Neural crest cell (in vitro differentiated cells): ENCODE data around the gene TRAFD1. TPM values are rescaled to one million over a fixed set of nuclear protein-coding genes. Genes with fewer than 3 reads are reported as not detected.
A peak's percentile ranks its signal among the peaks of the same experiment; 100 is the strongest.

Source experiments
- DNase-seq: peaks from one replicate; pipeline ENCODE4 v3.0.0; 2021; ENCODE audit warnings: low read depth, mixed read lengths, low spot score
- H3K27ac Mint-ChIP-seq: one replicate; pipeline ENCODE4 v1.8.0; 2021; ENCODE audit warnings: mild to moderate bottlenecking, mixed read lengths; ENCODE audit not compliant: unreplicated experiment
- H3K27me3 Mint-ChIP-seq: 2 replicates; pipeline ENCODE4 v1.8.0; 2021; ENCODE audit warnings: low read depth, mild to moderate bottlenecking, mixed read lengths
- H3K36me3 Mint-ChIP-seq: 2 replicates; pipeline ENCODE4 v1.8.0; 2021; ENCODE audit warnings: low read depth, mild to moderate bottlenecking, mixed read lengths
- H3K4me1 Mint-ChIP-seq: 2 replicates; pipeline ENCODE4 v1.8.0; 2021; ENCODE audit warnings: mixed read lengths
- H3K4me3 Mint-ChIP-seq: one replicate; pipeline ENCODE4 v1.8.0; 2021; ENCODE audit warnings: mild to moderate bottlenecking, mixed read lengths
- H3K9me3 Mint-ChIP-seq: 2 replicates; pipeline ENCODE4 v1.8.0; 2021; ENCODE audit warnings: mixed read lengths
- CTCF ChIP-seq: fragments of 200-600 bp; sonication (generic); conservative IDR thresholded peaks from 2 replicates; pipeline ENCODE4 v1.5.0; 2021; ENCODE audit warnings: antibody characterized with exemption, mild to moderate bottlenecking
- total RNA-seq: library from RNA; stranded (reverse); gene quantifications from 2 replicates; pipeline ENCODE4 v1.2.1, GENCODE V29; 2021

TRAFD1 gene
- total RNA-seq, 1 donor from 2014 or later: 44.2 TPM

DNA sequence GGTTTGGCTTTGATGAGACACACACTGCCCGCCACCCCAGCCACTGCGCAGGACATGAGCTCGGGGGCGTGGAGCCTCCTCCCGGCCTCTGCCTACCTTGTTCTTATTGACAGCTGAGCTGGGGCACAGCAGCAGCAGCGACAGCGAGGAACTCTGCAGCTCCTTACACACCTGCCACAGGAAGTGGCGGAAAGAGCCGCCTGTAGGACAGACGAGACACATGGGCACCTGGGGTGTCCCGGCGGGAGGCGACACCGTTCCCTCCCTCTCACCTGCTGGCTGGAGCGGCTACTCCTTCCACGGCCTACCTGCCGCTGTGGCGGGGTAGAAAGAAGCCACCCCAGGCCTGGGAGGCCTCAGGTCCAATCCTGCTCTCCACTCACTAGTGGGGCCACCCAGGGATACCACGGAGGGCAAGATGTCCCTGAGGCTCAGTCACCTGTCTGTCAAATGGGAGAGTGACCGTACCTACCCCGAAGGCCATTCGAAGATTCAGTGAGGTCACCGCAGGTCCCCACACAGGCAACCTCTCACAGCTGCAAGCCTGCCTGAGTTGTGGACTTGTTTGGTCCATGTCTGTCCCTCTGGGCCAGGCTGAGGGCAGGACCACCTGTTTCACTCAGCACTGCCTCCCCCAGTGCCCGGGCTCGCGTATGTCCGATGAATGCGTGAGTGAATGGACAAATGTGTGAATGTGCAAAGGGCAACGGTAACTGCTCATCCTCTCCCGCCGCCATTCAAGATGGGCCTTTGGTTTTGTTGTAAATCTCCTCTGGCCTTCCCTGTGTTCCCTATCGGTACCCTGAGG is 42.6 kb downstream of the TRAFD1 start:
- Mint-ChIP-seq H3K27me3 (no peaks in the 10 kb centered on the region), H3K27ac (no peak overlapping the region), H3K4me3 (no peak overlapping the region), H3K9me3 (no peaks in the 10 kb centered on the region), H3K4me1 (no peaks in the 10 kb centered on the region), H3K36me3 (no peaks in the 10 kb centered on the region)
- DNase-seq: no peak
- no peak for TF ChIP-seq CTCF

DNA sequence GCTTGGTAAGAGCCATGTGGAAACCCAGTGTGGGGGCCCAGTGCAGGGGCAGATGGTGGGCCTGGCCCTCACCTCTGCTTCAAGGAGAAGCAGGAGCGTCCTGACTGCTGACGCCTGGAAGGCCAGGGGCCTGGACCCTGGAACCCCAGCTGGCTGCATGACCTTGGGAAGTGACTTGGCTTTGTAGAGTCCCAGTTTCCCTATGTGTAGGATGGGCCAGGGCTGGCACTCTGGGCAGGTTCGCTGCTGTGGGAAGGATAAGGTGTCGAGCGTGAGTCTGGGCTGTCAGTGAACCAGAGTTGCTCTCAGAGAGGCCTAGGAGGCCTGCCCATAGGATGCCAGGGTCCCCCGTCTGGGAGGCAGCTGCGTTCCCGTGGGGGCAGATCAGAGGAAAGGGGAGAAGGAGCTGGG is 43.2 kb downstream of the TRAFD1 start:
- Mint-ChIP-seq H3K4me1 (no peaks in the 10 kb centered on the region), H3K27me3 (no peaks in the 10 kb centered on the region), H3K9me3 (no peaks in the 10 kb centered on the region), H3K4me3 (no peak overlapping the region), H3K27ac (no peak overlapping the region), H3K36me3 (no peaks in the 10 kb centered on the region)
- DNase-seq: no peak
- TF ChIP-seq CTCF: no peak

- Mint-ChIP-seq H3K27ac (peak overlapping the region; percentile 67), H3K4me3 (no peak overlapping the region), H3K36me3 (no peaks in the 10 kb centered on the region), H3K9me3 (no peaks in the 10 kb centered on the region), H3K27me3 (no peaks in the 10 kb centered on the region), H3K4me1 (no peaks in the 10 kb centered on the region)
- no peak for DNase-seq
- TF ChIP-seq CTCF: no peak
Observed at GRCh38 chr12:112169161-112169872, 44.0 kb downstream of the TRAFD1 start.

GRCh38 chr12:112169966-112170365 is 44.6 kb downstream of the TRAFD1 start:
- Mint-ChIP-seq H3K27me3 (no peaks in the 10 kb centered on the region), H3K4me1 (no peaks in the 10 kb centered on the region), H3K9me3 (no peaks in the 10 kb centered on the region), H3K27ac (peak overlapping the region; percentile 67), H3K36me3 (no peaks in the 10 kb centered on the region), H3K4me3 (peak overlapping the region; percentile 23)
- no peak for DNase-seq
- TF ChIP-seq CTCF: no peak

DNA sequence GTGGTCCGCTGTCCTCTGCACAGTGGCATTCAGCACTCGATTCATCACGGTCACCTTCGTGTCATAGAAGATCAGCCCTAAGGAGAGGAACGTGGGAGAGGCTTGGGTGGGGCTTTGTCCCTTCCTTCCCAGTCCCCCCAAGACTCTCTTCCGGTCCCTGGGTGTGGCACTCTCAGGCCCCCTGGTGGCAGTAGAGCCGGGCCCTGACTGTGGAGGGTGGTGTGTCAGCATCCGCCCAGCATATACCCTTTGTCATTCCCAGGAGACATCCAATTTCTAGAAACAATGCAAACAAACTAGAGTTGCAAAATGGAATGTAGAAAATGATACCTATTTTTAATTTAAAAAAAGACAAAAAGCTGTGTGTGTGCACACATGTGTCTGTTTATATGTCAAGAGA is 45.0 kb downstream of the TRAFD1 start:
- Mint-ChIP-seq H3K36me3 (no peaks in the 10 kb centered on the region), H3K27ac (no peak overlapping the region), H3K27me3 (no peaks in the 10 kb centered on the region), H3K4me3 (no peak overlapping the region), H3K4me1 (no peaks in the 10 kb centered on the region), H3K9me3 (no peaks in the 10 kb centered on the region)
- no peak for DNase-seq
- peak; percentile 51 for TF ChIP-seq CTCF
